ENCODE measurements around the gene MYRIP. TPM values are rescaled to one million over a fixed set of nuclear protein-coding genes. Genes with fewer than 3 reads are reported as not detected.

Gene MYRIP
- total RNA-seq, 4 donors from 2014 or later: 2.4 to 9.8 (median 4.4) TPM

DNA sequence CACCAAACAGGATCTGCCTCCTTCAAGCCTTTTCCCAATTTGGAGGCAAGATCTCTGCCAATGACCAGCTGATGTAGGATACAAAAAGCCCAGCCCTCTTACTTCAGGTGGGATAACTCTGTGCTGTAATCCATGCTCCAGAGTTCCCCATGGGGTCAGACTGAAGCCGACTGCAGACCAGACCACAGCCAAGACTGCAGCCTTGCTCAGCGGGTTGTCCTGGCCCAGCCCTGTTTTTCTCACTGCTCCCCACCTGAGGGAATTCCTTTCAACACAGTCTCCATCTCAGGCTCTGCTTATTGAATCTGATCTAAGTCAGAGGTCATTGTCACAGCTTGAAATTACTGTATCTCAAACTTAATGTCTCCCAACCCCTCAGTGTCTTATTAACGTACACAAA lies 207.0 kb downstream of the MYRIP start:
- TF ChIP-seq, protein P1, sequence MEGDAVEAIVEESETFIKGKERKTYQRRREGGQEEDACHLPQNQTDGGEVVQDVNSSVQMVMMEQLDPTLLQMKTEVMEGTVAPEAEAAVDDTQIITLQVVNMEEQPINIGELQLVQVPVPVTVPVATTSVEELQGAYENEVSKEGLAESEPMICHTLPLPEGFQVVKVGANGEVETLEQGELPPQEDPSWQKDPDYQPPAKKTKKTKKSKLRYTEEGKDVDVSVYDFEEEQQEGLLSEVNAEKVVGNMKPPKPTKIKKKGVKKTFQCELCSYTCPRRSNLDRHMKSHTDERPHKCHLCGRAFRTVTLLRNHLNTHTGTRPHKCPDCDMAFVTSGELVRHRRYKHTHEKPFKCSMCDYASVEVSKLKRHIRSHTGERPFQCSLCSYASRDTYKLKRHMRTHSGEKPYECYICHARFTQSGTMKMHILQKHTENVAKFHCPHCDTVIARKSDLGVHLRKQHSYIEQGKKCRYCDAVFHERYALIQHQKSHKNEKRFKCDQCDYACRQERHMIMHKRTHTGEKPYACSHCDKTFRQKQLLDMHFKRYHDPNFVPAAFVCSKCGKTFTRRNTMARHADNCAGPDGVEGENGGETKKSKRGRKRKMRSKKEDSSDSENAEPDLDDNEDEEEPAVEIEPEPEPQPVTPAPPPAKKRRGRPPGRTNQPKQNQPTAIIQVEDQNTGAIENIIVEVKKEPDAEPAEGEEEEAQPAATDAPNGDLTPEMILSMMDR (IDR thresholded peaks at IDR 0.05; ENCODE audit: low read depth): no peak

DNA sequence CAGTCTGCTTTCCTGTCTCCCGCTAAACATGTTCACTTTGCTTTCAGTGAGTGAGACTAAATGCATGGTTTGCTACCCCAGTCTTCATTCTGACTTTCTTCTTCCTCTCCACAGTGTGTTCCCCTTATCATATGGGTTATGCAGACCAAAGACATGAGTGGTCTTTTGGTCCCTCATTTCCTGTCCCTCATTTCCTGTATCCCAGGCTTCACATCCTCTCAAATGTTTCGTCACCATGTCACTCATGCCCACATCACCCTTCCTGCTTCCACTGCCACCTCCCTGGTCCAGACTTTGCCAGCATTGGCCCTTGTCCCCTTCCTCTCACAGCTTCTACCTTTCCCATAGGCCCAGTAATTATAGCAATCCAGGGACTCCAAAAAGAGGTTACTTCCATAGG lies 209.0 kb downstream of the MYRIP start:
- TF ChIP-seq, protein P1 (IDR thresholded peaks at IDR 0.05; ENCODE audit: low read depth): no peak

DNA sequence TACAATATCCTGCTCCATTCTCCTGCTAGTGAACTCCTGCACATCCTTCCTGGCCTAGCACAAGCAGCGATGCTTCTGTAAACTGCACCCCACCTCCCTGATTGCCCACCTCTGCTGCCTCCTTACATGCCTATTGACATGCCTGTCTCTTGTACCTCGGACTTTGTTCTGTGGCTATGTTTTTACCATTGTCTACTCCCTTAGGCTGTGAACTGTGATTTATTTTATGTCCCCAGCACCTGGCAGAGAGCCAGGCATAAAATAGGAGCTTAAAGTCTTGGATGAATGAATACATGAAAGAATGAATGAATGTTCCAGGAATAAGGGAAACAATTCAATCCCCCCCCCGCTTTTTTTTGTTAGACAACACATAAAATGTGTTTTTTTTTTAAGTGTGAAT lies 210.0 kb downstream of the MYRIP start:
- TF ChIP-seq, protein P1 (IDR thresholded peaks at IDR 0.05; ENCODE audit: low read depth): no peak

DNA sequence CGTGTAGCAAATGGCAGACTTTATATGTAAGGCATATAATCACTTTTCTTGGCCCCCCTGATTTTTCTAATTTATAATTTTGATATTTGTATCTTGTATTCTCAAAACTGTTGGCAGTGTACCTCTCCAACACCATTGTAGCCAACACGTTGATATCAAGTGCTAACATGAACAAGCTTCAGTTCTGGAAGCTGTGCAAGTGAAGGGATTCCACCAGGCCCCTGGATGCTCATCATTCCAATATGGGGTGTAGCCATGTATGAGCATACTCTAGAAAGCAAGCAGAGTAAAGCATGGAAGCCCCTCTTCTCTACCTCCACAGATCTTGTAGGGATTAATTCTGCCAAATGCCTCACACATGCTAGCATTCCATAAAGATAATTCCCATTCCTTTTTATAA lies 211.3 kb downstream of the MYRIP start:
- TF ChIP-seq, protein P1 (IDR thresholded peaks at IDR 0.05; ENCODE audit: low read depth): no peak

DNA sequence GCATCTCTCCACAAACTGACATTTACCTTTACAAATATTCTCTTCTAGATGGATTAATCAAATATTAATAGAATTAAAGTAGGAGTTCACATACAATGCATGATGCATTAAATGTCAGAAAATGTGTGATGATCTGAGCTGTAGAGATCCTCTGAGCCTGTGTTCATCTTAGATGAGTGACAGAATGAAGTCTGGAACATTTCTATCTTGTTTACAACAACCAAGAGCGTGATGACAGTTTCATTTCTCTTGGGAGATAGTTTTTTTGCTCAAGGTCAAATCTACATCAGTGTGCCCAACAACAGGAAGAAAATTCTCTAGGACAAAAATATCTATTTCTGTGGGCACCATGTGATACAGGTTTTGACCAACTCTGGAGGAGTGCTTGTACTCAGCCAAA lies 211.9 kb downstream of the MYRIP start:
- TF ChIP-seq, protein P1 (IDR thresholded peaks at IDR 0.05; ENCODE audit: low read depth): no peak

DNA sequence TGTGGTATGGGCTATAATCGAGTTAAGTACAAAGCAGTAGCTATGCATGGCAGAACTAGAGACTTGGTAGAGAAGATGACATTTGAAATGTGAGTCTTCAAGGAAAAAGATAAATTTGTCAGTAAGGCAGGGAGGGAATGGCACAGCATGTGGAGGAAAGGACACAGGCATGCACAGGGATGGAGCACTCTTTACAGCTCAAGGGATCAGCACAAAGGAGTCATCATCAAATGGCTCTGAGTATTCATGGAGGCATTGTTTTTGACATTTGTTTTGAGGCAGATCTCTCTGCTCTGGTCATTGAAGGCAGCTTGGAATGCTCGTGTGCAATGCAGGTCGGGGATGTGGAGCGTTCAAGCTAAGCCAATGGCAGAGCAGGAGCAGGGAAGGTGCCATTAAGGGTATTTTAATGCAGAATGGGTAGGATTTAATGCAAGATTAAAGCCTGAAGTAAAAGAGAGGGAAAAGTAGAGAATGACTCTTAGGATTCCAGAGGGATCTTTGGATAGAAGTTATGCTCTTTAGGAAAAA lies 213.0 kb downstream of the MYRIP start:
- TF ChIP-seq, protein P1 (IDR thresholded peaks at IDR 0.05; ENCODE audit: low read depth): no peak

DNA sequence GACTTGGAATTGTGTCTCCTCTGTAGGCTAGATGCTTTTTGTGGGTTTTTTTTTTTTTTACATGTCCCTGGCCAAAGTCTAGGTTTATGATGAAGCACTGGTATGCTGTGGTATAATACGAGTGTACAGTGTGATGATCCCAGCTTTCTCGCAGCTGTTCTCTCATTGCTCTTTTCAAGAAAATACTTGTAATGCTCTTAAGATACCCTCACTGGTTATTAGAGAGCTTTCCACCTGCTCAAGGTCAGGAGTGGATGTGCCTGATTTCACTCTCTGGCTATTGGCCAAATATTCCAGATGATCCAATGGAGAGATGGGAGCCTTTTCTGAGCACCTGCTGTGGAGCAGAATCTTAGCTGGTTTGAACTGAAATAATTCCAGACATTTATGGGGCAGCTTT lies 215.1 kb downstream of the MYRIP start:
- TF ChIP-seq, protein P1 (IDR thresholded peaks at IDR 0.05; ENCODE audit: low read depth): no peak
